GM12878 (cell line): ENCODE results near the gene AGBL3. TPM values are rescaled to one million over a fixed set of nuclear protein-coding genes. Genes with fewer than 3 reads are reported as not detected.

Experiments used
- ATAC-seq: fragments of 200-7000 bp; cut with Tn5 transposase; 3 replicates; pipeline ENCODE4 v1.9.1; 2020; ENCODE audit warnings: mild to moderate bottlenecking, moderate library complexity
- BruUV-seq: library from RNA; stranded (reverse); fragments of 400-500 nt; replicated peaks from 2 replicates; lab custom pipeline; 2021; lab: Mats Ljungman, UMichigan
- CTCF ChIA-PET: fragments of 300-600 bp; sonication (Branson Sonifier 250); formaldehyde crosslinking; extraction: SDS; loops from one replicate; lab custom pipeline; 2021; ENCODE audit warnings: inconsistent platforms; lab: Yijun Ruan, JAX
- POLR2A ChIA-PET: fragments of 350-600 bp; formaldehyde crosslinking; extraction: SDS; loops from one replicate; lab custom pipeline; 2021; ENCODE audit warnings: inconsistent platforms; lab: Charles Lee
- RAD21 ChIA-PET: fragments of 300-600 bp; sonication (Branson Sonifier 250); formaldehyde crosslinking; loops from one replicate; lab custom pipeline; 2023; ENCODE audit warnings: antibody characterized with exemption; ENCODE audit not compliant: unreplicated experiment; lab: Charles Lee
- SMC1A ChIA-PET: fragments of 300-600 bp; sonication (Branson Sonifier 250); formaldehyde crosslinking; loops from one replicate; lab custom pipeline; 2023; ENCODE audit not compliant: unreplicated experiment, uncharacterized antibody; lab: Charles Lee
- DNase-seq: peaks from one replicate; pipeline ENCODE4 v3.0.0-alpha.2; 2011; ENCODE audit warnings: low read depth, low spot score
- FAIRE-seq: peaks from 3 replicates; lab custom pipeline; 2011; peaks lifted over from hg19 to GRCh38; lab: Jason Lieb, UNC
- H2AFZ ChIP-seq: 2 replicates; pipeline ENCODE4 v1.6.0; 2011; ENCODE audit warnings: low read depth, low read length, control low read depth; ENCODE audit not compliant: control insufficient read depth
- H3K27ac ChIP-seq: 2 replicates; pipeline ENCODE4 v1.5.1; 2011; ENCODE audit warnings: control low read depth; ENCODE audit not compliant: control insufficient read depth, insufficient read depth
- H3K27me3 ChIP-seq, 2 experiments: replicated peaks in 1 of 2; 2 replicates each; pipeline versions ENCODE4 v1.6.0 to v1.6.1; 2011; ENCODE audit warnings: low read length in 1 of 2; ENCODE audit not compliant: control insufficient read depth in 2 of 2, insufficient read depth in 2 of 2
- H3K36me3 ChIP-seq, 2 experiments: 2 replicates each; pipeline ENCODE4 v1.5.1; 2011; ENCODE audit warnings: low read length in 1 of 2; ENCODE audit not compliant: control insufficient read depth in 2 of 2, insufficient read depth in 2 of 2
- H3K4me1 ChIP-seq: 2 replicates; pipeline ENCODE4 v1.6.1; 2011; ENCODE audit warnings: mild to moderate bottlenecking, low read length, moderate library complexity, mixed read lengths; ENCODE audit not compliant: control insufficient read depth, insufficient read depth
- H3K4me2 ChIP-seq: 2 replicates; pipeline ENCODE4 v1.6.0; 2011; ENCODE audit warnings: control low read depth; ENCODE audit not compliant: control insufficient read depth, insufficient read depth
- H3K4me3 ChIP-seq: fragments of 200-600 bp; sonication (generic); 2 replicates; pipeline ENCODE4 v1.5.1; 2016
- H3K79me2 ChIP-seq: 2 replicates; pipeline ENCODE4 v1.6.0; 2011; ENCODE audit warnings: low read length; ENCODE audit not compliant: control insufficient read depth, insufficient read depth
- H3K9ac ChIP-seq: 2 replicates; pipeline ENCODE4 v1.8.0; 2011; ENCODE audit warnings: low read length, control low read depth, mixed read lengths; ENCODE audit not compliant: control insufficient read depth, insufficient read depth
- H3K9me3 ChIP-seq: replicated peaks from 3 replicates; pipeline ENCODE4 v1.5.1; 2011; ENCODE audit warnings: mild to moderate bottlenecking, low read length; ENCODE audit not compliant: control insufficient read depth, insufficient read depth
- H4K20me1 ChIP-seq: 2 replicates; pipeline ENCODE4 v1.6.0; 2011; ENCODE audit not compliant: control insufficient read depth, insufficient read depth
- ATF2 ChIP-seq: IDR thresholded peaks from 2 replicates; pipeline ENCODE4 v1.6.1; 2012; ENCODE audit warnings: low read length, inconsistent platforms
- BMI1 ChIP-seq: fragments of 450-650 bp; IDR thresholded peaks from 2 replicates; pipeline ENCODE4 v1.6.1; 2016; ENCODE audit warnings: mild to moderate bottlenecking, moderate library complexity, borderline replicate concordance
- BRCA1 ChIP-seq: IDR thresholded peaks from 2 replicates; pipeline ENCODE4 v1.6.1; 2011; ENCODE audit warnings: low read depth, low read length, improper control_type of control experiment
- FOXK2 ChIP-seq: fragments of 450-650 bp; IDR thresholded peaks from 2 replicates; pipeline ENCODE4 v1.6.1; 2017; ENCODE audit warnings: mild to moderate bottlenecking, moderate library complexity
- HDAC6 ChIP-seq: fragments of 200-600 bp; sonication (generic); IDR thresholded peaks from one replicate; pipeline ENCODE4 v1.8.0; 2017; ENCODE audit warnings: antibody characterized with exemption; ENCODE audit not compliant: unreplicated experiment
- IKZF2 ChIP-seq, 2 experiments: fragments of 450-650 bp; IDR thresholded peaks; 2 replicates each; pipeline ENCODE4 v1.6.1; 2017; ENCODE audit warnings: mild to moderate bottlenecking in 2 of 2, moderate library complexity in 2 of 2
- IRF4 ChIP-seq: IDR thresholded peaks from 2 replicates; pipeline ENCODE4 v1.6.1; 2011; ENCODE audit warnings: low read depth, low read length
- MYC ChIP-seq: IDR thresholded peaks from 2 replicates; pipeline ENCODE4 v1.6.1; 2011; ENCODE audit warnings: mild to moderate bottlenecking, low read length, moderate library complexity, inconsistent platforms; ENCODE audit not compliant: insufficient read depth, insufficient replicate concordance, insufficient read length, severe bottlenecking
- POLR2A ChIP-seq: IDR thresholded peaks from 2 replicates; pipeline ENCODE4 v1.6.1; 2011; ENCODE audit warnings: low read depth, mild to moderate bottlenecking, low read length
- POLR2AphosphoS2 ChIP-seq: IDR thresholded peaks from 2 replicates; pipeline ENCODE4 v1.6.1; 2011; ENCODE audit warnings: low read depth, mild to moderate bottlenecking, low read length, improper control_type of control experiment, moderate library complexity
- RELB ChIP-seq: fragments of 450-650 bp; IDR thresholded peaks from 2 replicates; pipeline ENCODE4 v1.6.1; 2017; ENCODE audit warnings: low read depth, mild to moderate bottlenecking, moderate library complexity
- TAF1 ChIP-seq: IDR thresholded peaks from 2 replicates; pipeline ENCODE4 v1.6.1; 2011; ENCODE audit warnings: mild to moderate bottlenecking, low read depth, low read length, borderline replicate concordance
- TARDBP ChIP-seq: IDR thresholded peaks from 2 replicates; pipeline ENCODE4 v1.6.1; 2016; ENCODE audit warnings: borderline replicate concordance
- WGBS: methylation state at CpG from one replicate; pipeline ENCODE4 v1.1.6; 2016; ENCODE audit warnings: low lambda C conversion rate; ENCODE audit not compliant: insufficient replicate concordance, insufficient coverage; ENCODE audit errors: missing lambda C conversion rate; 5-methylcytosine and 5-hydroxymethylcytosine counted together
- in situ Hi-C: fragments of 300-500 bp; cut with MboI; formaldehyde crosslinking; loops from 9 replicates; pipeline ENCODE4 v1.14.3; 2018; ENCODE audit warnings: mixed read lengths
- intact Hi-C: fragments of 100-400 bp; cut with micrococcal nuclease; formaldehyde crosslinking; loops from one replicate; pipeline ENCODE4 v1.14.2; 2022; ENCODE audit not compliant: unreplicated experiment
- polyA plus RNA-seq, 11 experiments: library from polyadenylated mRNA; depleted of rRNA in 4 of 11; unstranded in 6 of 11; stranded (reverse) in 5 of 11; fragments of >200 nt; fragmentation: Nextera tagmentation in 4 of 11; fragmentation: Illumina TruSeq in 1 of 11; extraction: Ambion mirVana in 4 of 11; extraction: Trizol in 1 of 11; gene quantifications; 1 replicate in 1 of 11; 2 replicates in 10 of 11; pipeline versions ENCODE4 v1.2.1 to v1.2.3, GENCODE V29; 2011 to 2016; ENCODE audit warnings: inconsistent platforms in 2 of 11, missing spikeins in 2 of 11, low read depth in 1 of 11
- total RNA-seq, 4 experiments: library from RNA; depleted of rRNA in 3 of 4; stranded (reverse); fragments of >200 nt in 3 of 4; fragmentation: Illumina TruSeq in 1 of 4; extraction: Trizol in 1 of 4; gene quantifications; 2 replicates each; pipeline versions ENCODE4 v1.2.1 to v1.2.3, GENCODE V29; 2013 to 2021
- TF ChIP-seq, protein P1 (sequence below): fragments of 150-350 bp; IDR thresholded peaks from 2 replicates; pipeline ENCODE4 v1.6.1; 2016; ENCODE audit warnings: low read depth, low read length

Gene AGBL3
- total and polyA plus RNA-seq, 10 of the 15 experiments (the other 5 are each of a cell fraction or from before 2014, with no cell fraction given) = 0.82 to 12.4 (median 3.7) TPM

GRCh38 chr7:134986363-134987251 lies at the start of gene AGBL3 (continued):
- TF ChIP-seq POLR2AphosphoS2 (0 out of 2 replicates have a peak, but pooled peaks have one; percentile 49), BRCA1 (peak; percentile 85), HDAC6 (no peak), FOXK2 (no peak), IRF4 (0 out of 2 replicates have a peak, but pooled peaks have one; percentile 1), BMI1 (peak; percentile 83; the same call in 1 of the 2 replicates), TARDBP (0 out of 2 replicates have a peak, but pooled peaks have one; percentile 26)

DNA sequence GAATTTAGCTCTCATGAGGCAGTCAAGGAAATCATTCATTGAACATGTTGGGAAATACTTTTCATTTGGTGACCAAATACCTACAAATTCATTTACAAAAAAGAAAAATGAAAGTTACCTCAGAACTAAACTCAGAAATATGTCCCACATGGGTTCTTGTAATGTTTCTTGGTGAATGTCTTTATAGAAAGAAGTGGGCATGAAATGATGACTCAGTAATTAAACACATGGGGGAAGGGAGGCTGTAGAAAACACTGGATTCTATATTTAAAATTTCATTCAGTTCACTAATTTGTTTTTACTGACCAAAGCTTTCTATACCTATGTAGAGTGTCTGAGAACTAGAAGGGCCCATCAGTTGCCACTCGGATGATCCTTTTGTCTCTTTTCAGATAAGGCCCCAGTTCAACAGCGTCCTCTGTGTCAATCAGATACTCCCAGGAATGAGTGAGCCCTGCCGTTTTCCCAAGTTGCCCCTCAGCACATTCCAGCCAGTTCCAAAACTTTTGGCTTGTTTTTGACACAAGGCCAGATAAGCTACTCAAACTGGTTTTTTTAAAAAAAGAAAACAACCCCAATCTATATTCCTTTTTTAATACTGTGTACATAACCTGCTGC lies 49.3 kb upstream of the AGBL3 start:
- 73% methylated on average over 3 of the region's 3 CpGs for WGBS
- peaks cover 8% of the 10 kb centered on the region; the same call in 1 of the 2 replicates for H3K4me1 ChIP-seq
- BruUV-seq = no TSS peak
- FAIRE-seq (no peak), ATAC-seq (no peak), DNase-seq (no peak)
- ChIA-PET RAD21 (interaction anchor here (0.6 to 2.0 kb wide), 4 partner anchors 25 to 247 kb away, joined by 3 to 7 read pairs (median 4); no protein-coding TSS in a partner anchor), CTCF (interaction anchor here (1.0 to 9.4 kb wide), 7 partner anchors 17 to 304 kb away, joined by 3 to 168 read pairs (median 5); no protein-coding TSS in a partner anchor), POLR2A (interaction anchor here (0.6 to 1.6 kb wide), 5 partner anchors 33 to 301 kb away, joined by 4 to 5 read pairs (median 5); no protein-coding TSS in a partner anchor), SMC1A (interaction anchor here (0.7 to 2.4 kb wide), 4 partner anchors 23 to 212 kb away, joined by 3 to 6 read pairs (median 4); no protein-coding TSS in a partner anchor)
- no peaks in the 10 kb centered on the region for H3K36me3 ChIP-seq
- intact Hi-C loops = no loop called here
- H2AFZ ChIP-seq = no peak overlapping the region
- H4K20me1 ChIP-seq = no peaks in the 10 kb centered on the region
- no peak overlapping the region for H3K4me3 ChIP-seq
- no peaks in the 10 kb centered on the region for H3K9me3 ChIP-seq
- H3K9ac ChIP-seq = no peak overlapping the region
- H3K4me2 ChIP-seq = no peak overlapping the region
- H3K27me3 ChIP-seq = no peaks in the 10 kb centered on the region
- in situ Hi-C loops = no loop called here
- H3K79me2 ChIP-seq = no peaks in the 10 kb centered on the region
- no peak overlapping the region for H3K27ac ChIP-seq
- TF ChIP-seq TARDBP (no peak), BRCA1 (no peak), RELB (no peak), IKZF2 (IDR thresholded peaks at IDR 0.05) (no peak), POLR2A (no peak), ATF2 (no peak), MYC (no peak), TAF1 (no peak)
- TF ChIP-seq, protein P1, sequence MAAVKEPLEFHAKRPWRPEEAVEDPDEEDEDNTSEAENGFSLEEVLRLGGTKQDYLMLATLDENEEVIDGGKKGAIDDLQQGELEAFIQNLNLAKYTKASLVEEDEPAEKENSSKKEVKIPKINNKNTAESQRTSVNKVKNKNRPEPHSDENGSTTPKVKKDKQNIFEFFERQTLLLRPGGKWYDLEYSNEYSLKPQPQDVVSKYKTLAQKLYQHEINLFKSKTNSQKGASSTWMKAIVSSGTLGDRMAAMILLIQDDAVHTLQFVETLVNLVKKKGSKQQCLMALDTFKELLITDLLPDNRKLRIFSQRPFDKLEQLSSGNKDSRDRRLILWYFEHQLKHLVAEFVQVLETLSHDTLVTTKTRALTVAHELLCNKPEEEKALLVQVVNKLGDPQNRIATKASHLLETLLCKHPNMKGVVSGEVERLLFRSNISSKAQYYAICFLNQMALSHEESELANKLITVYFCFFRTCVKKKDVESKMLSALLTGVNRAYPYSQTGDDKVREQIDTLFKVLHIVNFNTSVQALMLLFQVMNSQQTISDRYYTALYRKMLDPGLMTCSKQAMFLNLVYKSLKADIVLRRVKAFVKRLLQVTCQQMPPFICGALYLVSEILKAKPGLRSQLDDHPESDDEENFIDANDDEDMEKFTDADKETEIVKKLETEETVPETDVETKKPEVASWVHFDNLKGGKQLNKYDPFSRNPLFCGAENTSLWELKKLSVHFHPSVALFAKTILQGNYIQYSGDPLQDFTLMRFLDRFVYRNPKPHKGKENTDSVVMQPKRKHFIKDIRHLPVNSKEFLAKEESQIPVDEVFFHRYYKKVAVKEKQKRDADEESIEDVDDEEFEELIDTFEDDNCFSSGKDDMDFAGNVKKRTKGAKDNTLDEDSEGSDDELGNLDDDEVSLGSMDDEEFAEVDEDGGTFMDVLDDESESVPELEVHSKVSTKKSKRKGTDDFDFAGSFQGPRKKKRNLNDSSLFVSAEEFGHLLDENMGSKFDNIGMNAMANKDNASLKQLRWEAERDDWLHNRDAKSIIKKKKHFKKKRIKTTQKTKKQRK = no peak
